GM21528 (cell line): ENCODE data around the gene CCDC61.

Experiments used
- ATAC-seq: cut with Tn5 transposase; IDR thresholded peaks from one replicate; pipeline ENCODE4 v1.9.1; 2021; ENCODE audit warnings: mild to moderate bottlenecking, moderate library complexity; ENCODE audit not compliant: unreplicated experiment, low FRiP score

CCDC61 gene

DNA sequence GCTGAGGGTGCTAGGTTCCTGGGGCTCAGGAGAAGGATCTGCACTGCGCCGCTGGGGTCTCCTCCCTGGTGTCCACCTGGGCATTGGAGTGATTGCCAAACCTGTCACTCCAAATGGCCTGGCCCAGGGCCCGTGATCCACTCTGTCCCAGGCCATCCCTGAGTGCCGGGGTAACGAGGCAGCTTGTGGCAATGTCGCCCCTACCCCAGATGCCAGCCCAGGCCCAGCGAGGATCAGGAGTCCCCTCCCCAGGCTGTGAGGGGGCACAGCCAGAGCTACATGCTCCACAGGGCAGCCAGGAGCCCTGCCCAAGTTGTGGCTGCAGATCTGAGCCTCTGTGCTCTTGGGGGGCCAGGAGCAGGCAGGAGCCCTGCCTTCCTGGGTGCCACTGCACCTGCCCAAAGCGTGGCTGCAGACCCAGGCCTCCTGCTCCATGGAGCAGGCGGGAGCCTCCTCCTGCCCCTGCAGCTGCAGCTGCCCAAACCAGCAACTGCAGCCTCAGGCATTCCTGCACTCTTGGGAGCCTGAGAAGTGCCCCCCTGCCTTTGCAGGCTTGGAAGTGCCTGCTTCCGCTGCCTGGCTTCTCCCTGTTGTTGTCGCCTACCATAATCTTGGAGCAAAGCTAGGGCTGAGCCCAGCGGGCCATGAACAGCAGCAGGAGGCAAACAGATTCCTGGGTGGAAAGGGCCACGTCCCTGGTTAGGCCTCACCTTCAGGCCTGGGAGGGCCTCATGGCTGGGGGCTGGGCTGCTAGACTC, 40.9 kb downstream of the CCDC61 start:
- no peak for ATAC-seq

DNA sequence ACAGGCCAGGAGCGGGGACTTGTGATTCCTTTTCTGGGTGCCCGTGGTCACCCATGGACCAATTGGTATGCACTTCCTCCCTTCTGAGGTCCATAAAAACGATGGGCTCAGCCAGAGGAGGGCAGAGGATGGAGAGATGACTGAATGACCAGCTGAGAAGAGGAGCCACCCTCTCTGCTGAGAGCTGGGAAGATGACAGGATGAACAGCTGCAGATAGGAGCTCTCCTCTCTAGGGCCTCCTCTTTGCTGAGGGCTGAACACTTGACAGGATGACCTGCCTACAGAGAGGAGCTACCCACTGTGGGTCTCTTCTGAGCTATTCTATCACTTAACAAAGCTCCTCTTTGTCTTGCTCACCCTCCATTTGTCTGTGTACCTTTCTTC, 41.5 kb downstream of the CCDC61 start:
- no peak for ATAC-seq

DNA sequence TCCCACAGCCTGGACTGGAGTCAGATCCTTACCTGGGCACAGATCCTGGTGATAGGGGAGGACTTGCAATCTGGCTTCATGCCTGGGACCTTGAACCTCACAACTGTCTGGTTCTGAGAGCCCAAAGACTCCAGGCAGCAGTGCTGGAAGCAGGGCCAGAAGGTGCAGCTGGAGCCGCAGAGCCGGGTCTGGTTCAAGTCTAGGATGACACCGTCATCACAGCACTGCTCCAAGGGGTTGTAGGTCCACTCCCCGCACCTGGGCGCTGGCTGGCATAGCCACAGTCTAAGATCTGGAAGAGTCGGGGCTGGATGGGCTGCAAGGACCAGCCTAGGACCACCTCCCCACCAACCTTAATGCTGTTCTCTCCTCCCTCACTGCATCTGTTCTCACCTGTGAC, 44.9 kb downstream of the CCDC61 start:
- no peak for ATAC-seq

DNA sequence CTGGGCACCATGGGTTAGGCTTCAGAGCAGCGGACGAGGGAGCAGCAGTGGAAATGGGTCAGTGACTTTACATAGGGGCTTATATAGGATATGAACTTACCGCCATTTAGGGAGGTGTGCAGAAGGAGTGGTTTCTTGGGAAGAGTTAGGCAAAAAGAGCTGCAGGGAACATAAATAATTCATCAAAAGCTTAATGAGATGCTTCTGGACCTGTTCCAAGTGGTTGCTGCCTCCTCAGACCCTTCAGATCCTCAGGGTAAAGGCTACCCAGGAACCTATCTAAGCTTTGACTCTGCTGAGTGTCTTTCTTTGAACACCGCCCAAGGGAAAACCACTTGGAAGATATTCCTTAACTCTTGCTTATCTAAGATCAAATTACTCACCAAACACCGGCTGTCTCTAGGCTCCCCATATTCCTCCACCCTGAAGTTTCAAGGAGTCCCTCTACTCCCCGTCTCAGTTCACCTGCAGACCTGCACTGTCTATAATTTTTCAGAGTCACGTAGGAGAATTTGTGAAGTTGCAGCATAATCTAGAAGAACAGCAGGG, 45.8 kb downstream of the CCDC61 start, which contains the start of gene IGFL4:
IGFL4 (minus strand) TSS at position 51 of the 549 bp plus-strand sequence; CDS start at position 11, 40 bp downstream.
- no peak for ATAC-seq

DNA sequence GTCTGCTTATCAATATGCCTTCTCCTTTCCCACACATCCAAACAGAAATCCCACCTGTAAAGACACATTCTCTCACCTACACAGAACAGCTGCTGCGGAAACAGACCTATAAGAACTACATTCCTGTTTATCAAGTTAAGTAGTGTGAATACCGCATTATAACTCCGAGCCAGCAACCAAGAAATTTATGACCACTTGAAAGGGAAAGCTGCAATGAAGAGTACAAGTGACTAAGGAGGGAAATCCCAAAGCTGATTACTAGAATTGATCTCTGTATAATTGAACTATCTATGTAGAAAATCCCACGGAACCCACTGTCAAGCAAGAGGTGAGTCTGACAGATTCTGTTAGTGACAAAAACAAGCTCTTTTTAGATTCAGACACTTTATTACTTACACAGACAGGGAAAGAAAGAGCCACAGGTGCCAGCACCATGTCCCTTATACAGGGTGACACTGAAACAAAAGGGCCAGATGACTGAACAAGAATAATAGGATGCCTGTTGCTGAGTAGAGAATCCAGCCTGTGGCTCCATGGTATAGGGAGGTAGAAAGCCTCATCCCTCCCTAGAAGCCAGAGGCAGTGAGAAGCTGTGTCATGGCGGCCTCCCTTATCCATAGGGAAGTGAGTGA, 47.1 kb downstream of the CCDC61 start:
- ATAC-seq = no peak

DNA sequence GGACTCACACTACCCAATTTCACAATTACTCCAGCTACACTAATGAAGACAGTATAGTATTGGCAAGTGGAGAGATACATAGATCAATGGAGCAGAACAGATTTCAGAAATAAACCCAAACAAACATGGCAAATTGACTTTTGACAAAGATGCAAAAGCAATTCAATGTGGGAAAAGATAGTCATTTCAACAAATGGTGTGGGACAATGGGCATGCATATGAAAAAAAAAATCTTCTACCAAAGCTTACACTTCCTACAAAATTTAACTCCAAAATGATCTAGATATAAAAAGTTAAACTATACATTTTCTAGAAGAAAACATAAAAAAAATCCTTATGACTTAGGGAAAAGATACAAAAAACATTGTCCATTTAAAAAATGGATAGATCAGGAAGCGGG, 48.3 kb downstream of the CCDC61 start:
- ATAC-seq = no peak

DNA sequence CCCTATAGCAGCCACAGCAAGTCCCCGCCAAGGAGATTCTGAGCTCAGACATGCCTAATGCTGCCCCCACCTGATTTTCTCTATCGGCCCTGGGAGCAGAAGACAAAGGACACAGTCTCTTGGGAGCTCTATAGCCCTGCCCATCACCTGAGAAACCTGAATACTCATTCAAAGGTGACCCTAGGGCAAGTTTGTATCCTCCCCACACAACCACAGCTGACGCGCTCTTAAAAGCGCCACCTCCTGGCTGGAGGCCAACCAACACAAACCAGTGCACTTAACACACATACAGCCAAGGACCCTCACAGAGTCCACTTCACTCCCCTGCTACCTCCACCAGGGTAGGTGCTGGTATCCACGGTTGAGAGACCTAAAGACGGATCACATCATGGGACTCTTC, 54.3 kb downstream of the CCDC61 start:
- ATAC-seq = no peak

DNA sequence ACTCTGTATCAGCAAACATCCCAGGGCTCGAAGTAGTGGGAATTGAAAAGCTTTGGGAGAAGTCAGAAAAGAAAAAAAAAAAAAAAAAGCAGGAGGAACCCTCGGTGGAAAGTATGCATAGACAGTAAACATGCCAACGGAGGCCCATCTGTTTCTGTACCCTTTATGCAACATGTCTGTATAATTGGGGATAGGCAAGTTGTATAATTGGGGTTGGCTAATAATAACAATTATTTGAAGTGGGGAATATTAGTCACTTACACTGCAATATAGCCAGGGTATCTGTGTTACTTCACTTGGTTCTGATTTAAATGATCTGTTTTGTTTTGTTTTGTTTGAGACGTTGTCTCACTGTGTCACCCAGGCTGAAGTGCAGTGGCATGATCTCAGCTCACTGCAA, 57.6 kb downstream of the CCDC61 start:
- ATAC-seq = no peak

DNA sequence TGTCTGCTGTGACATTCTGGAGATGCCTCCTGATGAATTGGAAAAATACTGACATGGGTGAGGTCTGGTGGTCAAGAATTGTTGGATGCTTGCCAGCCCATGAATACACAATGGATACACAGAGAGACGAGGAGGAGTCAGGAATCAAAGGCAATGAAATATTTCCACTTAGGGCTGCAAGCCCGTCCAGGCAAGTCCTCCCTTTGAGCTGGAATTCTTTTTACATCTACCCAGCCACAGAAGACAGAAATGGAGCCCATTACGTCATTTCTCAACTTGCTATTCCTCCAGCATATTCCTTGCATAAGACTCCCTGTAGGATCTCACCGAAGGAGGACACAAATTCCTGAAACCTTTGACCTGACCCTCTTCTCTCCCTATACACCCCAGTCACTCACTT, 61.3 kb downstream of the CCDC61 start:
- no peak for ATAC-seq

DNA sequence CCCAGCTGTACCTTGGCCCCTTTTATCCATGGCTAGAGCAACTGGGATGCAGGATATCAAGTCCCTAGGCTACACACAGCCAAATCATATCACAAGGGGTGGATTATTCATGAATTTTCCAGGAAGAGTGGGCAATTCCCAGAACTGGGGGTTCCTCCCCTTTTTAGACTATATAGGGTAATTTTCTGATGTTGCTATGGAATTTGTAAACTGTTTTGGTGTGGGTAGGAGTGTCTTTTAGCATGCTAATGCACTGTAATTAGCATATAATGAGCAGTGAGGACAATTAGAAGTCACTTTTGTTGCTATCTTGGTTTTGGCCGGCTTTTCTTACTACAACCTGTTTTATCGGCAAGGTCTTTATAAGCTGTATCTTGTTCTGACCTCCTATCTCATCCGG, 63.5 kb downstream of the CCDC61 start:
- no peak for ATAC-seq

DNA sequence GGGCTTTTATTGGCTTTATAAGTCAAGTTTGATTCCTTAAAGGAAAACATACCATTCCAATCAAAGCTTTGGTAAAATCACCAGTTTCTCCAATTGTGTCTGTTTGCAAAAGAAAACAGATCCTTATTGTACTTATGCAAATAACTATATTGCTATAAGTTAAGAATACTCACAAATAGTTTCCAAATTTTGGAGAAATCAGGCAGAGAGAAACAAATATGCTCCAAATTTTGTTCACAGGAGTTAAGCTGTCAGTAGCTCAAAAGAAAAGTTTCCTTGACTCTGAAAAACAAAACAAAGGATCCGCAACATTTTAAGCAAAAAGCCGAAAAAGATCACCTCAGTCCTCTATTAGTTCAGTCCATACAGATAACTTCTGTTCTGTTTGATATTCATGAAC, 64.7 kb downstream of the CCDC61 start:
- no peak for ATAC-seq

DNA sequence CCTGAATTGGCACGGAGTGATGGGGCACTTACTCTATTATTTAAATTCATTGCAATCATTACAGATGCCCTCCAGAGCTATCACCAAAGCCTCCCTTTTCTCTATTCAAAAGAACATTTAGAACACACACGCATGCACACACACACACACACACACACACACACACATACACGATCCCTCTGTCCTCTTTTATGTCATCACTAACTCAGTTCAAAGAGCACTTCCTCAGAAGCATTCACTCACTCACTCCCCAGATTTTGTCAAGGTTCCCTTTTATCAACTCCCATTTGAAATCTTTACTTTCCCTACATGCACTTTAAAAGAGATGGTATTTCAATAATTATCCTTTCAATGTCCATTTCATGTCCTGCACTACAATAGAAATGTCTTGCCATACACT, 67.9 kb downstream of the CCDC61 start:
- ATAC-seq = no peak

DNA sequence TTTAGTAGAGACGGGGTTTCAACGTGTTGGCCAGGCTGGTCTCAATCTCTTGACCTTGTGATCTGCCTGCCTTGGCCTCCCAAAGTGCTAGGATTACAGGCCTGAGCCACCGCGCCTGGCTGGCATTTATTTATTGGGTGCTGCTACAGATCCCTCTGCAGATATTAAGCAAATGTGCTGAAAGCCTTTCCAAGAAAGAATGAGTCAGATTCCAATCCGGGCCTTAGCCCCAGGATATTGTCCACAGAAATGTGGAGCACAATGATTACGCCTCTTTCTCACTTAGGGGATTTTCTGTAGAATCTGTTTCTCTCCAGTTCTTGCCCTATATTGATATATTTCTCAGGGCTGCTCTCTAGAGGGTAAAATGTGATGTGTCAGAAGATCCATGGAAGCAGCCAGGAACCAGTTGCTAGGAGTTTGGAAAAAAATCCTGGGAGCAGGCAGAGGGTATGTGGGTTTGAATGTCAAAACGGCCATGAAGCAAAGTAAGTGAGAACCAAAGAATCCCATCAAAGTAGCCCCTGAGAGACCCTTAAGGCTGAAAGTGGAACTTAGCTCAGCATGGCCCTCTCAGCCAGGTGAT, 70.3 kb downstream of the CCDC61 start:
- no peak for ATAC-seq

DNA sequence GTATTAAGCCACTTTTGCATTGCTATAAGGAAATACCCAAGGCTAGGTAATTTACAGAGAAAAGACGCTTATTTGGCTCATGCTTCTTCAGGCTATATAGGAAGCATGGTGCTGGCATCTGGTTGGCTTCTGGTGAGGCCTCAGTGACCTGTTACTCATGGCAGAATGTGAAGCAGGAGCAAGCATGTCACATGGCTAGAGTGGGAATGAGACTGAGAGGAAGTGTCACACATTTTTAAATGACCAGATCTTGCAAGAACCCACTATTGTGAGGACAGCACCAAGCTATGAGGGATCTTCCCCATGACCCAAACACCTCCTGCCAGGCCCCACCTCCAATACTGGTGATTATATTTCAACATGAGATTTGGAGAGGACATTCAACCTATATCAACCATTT, 71.2 kb downstream of the CCDC61 start:
- no peak for ATAC-seq

DNA sequence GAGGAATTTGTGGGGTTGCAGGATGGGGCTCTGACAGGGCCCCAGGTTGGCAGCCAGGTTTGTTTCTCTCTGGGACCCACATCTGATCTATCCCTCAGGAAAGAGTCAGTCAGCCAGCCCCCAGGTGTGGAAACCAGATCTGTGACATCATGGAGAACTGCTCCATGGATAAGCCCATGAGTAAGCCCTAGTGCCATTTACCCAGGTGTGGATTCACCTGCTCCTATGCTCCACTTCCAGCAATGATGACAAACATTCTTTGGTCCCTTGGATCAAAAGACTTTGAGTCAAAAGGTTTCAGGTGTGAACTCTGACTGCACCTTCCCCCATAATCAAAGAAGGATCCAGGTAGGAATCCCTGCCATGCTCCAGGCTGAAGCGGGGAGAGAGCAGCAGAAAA, 72.4 kb downstream of the CCDC61 start:
- ATAC-seq = no peak
